Gastroesophageal sphincter (tissue), 3 donors: ENCODE results near the gene CHST9.

Source experiments
- CTCF ChIP-seq, 4 experiments: fragments of 200-600 bp in 2 of 4; fragments of 450-650 bp in 2 of 4; sonication (generic) in 1 of 4; IDR thresholded peaks; one replicate each; pipeline ENCODE4 v1.5.1; 2017 to 2019; ENCODE audit warnings: antibody characterized with exemption in 4 of 4, mild to moderate bottlenecking in 2 of 4, moderate library complexity in 2 of 4
- POLR2AphosphoS5 ChIP-seq: sonication (generic); formaldehyde crosslinking; IDR thresholded peaks from one replicate; pipeline ENCODE4 v1.6.1; 2017; ENCODE audit warnings: antibody characterized with exemption

GRCh38 chr18:27214831-27215230, 29.7 kb upstream of the CHST9 start:
- no peak for TF ChIP-seq POLR2AphosphoS5
- no peak for TF ChIP-seq CTCF (IDR thresholded peaks at IDR 0.05)
